ENCODE data around the gene DOC2B.

DNA sequence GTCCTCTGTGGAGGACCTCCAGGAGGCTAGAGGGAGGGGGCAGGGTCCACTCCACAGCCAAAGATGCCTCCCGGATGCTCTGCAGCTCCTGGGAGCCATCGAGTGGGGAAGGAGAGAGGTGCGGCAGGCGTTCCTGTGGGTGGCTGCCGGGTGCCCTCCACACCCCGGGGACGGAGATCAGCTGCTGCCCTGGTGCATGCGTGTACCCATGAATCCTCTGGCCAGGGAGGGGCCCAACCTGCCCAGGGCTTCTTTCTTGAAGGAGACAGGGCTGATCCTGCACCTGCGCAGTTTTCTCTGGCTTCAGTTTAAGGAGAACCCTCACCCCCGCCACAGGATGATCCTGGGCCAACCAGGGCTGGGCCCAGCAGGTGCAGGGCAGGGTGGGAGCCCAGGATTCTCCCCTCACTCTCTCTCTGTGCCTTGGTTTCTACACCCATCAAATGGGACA, 33.5 kb upstream of the DOC2B start:
- TF ChIP-seq, protein P1, sequence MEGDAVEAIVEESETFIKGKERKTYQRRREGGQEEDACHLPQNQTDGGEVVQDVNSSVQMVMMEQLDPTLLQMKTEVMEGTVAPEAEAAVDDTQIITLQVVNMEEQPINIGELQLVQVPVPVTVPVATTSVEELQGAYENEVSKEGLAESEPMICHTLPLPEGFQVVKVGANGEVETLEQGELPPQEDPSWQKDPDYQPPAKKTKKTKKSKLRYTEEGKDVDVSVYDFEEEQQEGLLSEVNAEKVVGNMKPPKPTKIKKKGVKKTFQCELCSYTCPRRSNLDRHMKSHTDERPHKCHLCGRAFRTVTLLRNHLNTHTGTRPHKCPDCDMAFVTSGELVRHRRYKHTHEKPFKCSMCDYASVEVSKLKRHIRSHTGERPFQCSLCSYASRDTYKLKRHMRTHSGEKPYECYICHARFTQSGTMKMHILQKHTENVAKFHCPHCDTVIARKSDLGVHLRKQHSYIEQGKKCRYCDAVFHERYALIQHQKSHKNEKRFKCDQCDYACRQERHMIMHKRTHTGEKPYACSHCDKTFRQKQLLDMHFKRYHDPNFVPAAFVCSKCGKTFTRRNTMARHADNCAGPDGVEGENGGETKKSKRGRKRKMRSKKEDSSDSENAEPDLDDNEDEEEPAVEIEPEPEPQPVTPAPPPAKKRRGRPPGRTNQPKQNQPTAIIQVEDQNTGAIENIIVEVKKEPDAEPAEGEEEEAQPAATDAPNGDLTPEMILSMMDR (IDR thresholded peaks at IDR 0.05; ENCODE audit: poor library complexity, severe bottlenecking), result no peak
- no peak for TF ChIP-seq EP300 (conservative IDR thresholded peaks at IDR 0.05; ENCODE audit: poor library complexity, severe bottlenecking)
- TF ChIP-seq SMC3 (conservative IDR thresholded peaks at IDR 0.05; ENCODE audit: poor library complexity), result no peak
- TF ChIP-seq, protein P2, sequence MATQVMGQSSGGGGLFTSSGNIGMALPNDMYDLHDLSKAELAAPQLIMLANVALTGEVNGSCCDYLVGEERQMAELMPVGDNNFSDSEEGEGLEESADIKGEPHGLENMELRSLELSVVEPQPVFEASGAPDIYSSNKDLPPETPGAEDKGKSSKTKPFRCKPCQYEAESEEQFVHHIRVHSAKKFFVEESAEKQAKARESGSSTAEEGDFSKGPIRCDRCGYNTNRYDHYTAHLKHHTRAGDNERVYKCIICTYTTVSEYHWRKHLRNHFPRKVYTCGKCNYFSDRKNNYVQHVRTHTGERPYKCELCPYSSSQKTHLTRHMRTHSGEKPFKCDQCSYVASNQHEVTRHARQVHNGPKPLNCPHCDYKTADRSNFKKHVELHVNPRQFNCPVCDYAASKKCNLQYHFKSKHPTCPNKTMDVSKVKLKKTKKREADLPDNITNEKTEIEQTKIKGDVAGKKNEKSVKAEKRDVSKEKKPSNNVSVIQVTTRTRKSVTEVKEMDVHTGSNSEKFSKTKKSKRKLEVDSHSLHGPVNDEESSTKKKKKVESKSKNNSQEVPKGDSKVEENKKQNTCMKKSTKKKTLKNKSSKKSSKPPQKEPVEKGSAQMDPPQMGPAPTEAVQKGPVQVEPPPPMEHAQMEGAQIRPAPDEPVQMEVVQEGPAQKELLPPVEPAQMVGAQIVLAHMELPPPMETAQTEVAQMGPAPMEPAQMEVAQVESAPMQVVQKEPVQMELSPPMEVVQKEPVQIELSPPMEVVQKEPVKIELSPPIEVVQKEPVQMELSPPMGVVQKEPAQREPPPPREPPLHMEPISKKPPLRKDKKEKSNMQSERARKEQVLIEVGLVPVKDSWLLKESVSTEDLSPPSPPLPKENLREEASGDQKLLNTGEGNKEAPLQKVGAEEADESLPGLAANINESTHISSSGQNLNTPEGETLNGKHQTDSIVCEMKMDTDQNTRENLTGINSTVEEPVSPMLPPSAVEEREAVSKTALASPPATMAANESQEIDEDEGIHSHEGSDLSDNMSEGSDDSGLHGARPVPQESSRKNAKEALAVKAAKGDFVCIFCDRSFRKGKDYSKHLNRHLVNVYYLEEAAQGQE (IDR thresholded peaks at IDR 0.05; ENCODE audit: borderline replicate concordance), result no peak
- no peak for TF ChIP-seq POLR2AphosphoS5 (IDR thresholded peaks at IDR 0.05)
- no peak for TF ChIP-seq EZH2 (IDR thresholded peaks at IDR 0.05; ENCODE audit: borderline replicate concordance, insufficient read depth, low read length, poor library complexity, severe bottlenecking)
- no peak for TF ChIP-seq MXI1 (conservative IDR thresholded peaks at IDR 0.05; ENCODE audit: poor library complexity, severe bottlenecking)
- no peak for TF ChIP-seq TAF1 (IDR thresholded peaks at IDR 0.05; ENCODE audit: low read depth)

All from neural cell (in vitro differentiated cells).